WTC11 (cell line): ENCODE data around the gene MRM3.

Experiments
- EMX1 ChIP-seq: fragments of 250-450 bp; sonication (Bioruptor Pico); IDR thresholded peaks from 2 replicates; pipeline ENCODE4 v1.8.0; 2021; ENCODE audit warnings: mild to moderate bottlenecking
- FOXK1 ChIP-seq: sonication (generic); formaldehyde crosslinking; IDR thresholded peaks from 2 replicates; pipeline ENCODE4 v1.8.0; 2022; ENCODE audit warnings: mild to moderate bottlenecking, moderate library complexity, missing genetic modification reagents
- NFYB ChIP-seq: sonication (generic); formaldehyde crosslinking; conservative IDR thresholded peaks from 2 replicates; pipeline ENCODE4 v1.8.0; 2022; ENCODE audit warnings: low read depth, missing genetic modification reagents
- NR2C2 ChIP-seq: sonication (generic); formaldehyde crosslinking; IDR thresholded peaks from 2 replicates; pipeline ENCODE4 v1.8.0; 2022; ENCODE audit warnings: mild to moderate bottlenecking, missing genetic modification reagents
- SP1 ChIP-seq: sonication (generic); formaldehyde crosslinking; conservative IDR thresholded peaks from 2 replicates; pipeline ENCODE4 v1.8.1; 2022; ENCODE audit warnings: missing genetic modification reagents
- TP53 ChIP-seq: sonication (generic); formaldehyde crosslinking; IDR thresholded peaks from 2 replicates; pipeline ENCODE4 v1.8.1; 2023; ENCODE audit warnings: mild to moderate bottlenecking, missing genetic modification reagents
- ZNF263 ChIP-seq: sonication (generic); formaldehyde crosslinking; IDR thresholded peaks from 2 replicates; pipeline ENCODE4 v1.8.1; 2022; ENCODE audit warnings: low read depth, mild to moderate bottlenecking, moderate library complexity, missing genetic modification reagents
- TF ChIP-seq, protein P1 (sequence below): fragments of 200-600 bp; IDR thresholded peaks from 2 replicates; pipeline ENCODE4 v1.8.0; 2022; ENCODE audit warnings: antibody characterized with exemption
- TF ChIP-seq, protein P2 (sequence below): sonication (generic); formaldehyde crosslinking; IDR thresholded peaks from 2 replicates; pipeline ENCODE4 v1.8.0; 2022; ENCODE audit warnings: mild to moderate bottlenecking, missing genetic modification reagents
- TF ChIP-seq, protein P3 (sequence below): sonication (generic); formaldehyde crosslinking; IDR thresholded peaks from 2 replicates; pipeline ENCODE4 v1.8.0; 2022; ENCODE audit warnings: mild to moderate bottlenecking, missing genetic modification reagents
- TF ChIP-seq, protein P4 (sequence below): sonication (generic); formaldehyde crosslinking; IDR thresholded peaks from 2 replicates; pipeline ENCODE4 v1.8.0; 2022; ENCODE audit warnings: mild to moderate bottlenecking, missing genetic modification reagents

DNA sequence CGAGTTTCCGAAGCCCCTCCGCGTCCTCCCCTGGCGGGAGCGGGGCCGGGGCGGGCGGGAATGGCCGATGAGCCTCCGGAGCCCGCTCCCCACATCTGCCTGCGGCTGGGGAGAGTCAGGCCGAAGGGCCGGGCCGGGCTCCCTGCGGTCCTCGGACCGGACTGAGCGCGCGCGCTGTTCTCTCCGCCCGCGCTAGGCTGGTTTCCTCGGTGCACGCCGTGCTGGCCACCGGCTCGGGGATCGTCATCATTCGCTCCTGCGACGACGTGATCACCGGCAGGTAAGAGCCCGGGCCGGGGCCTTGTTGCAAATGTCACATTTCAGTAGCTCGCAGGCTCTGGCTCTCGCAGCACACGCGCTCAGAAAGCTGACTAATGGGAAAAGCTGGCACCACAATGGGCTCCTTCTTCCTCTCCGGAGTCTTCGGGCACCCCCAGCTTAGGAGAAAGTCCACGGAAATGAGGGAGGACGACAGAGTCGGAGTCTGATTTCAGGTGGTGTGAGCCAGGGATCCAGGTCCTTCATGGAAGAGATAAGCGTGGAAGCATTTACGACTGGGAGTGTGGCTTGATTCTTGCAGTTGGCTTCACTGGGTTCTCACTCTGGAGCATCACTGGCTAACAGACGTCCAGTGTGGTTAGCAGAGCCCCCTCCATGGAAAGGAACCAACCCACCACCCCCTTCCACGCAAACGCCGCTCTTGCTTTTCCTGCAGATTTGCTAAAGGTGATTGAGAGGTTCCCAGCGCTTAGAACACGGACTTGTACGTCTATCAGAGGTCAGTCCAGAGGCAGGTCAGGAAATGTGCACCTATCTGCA, 49.0 kb upstream of the MRM3 start:
- TF ChIP-seq, protein P1, sequence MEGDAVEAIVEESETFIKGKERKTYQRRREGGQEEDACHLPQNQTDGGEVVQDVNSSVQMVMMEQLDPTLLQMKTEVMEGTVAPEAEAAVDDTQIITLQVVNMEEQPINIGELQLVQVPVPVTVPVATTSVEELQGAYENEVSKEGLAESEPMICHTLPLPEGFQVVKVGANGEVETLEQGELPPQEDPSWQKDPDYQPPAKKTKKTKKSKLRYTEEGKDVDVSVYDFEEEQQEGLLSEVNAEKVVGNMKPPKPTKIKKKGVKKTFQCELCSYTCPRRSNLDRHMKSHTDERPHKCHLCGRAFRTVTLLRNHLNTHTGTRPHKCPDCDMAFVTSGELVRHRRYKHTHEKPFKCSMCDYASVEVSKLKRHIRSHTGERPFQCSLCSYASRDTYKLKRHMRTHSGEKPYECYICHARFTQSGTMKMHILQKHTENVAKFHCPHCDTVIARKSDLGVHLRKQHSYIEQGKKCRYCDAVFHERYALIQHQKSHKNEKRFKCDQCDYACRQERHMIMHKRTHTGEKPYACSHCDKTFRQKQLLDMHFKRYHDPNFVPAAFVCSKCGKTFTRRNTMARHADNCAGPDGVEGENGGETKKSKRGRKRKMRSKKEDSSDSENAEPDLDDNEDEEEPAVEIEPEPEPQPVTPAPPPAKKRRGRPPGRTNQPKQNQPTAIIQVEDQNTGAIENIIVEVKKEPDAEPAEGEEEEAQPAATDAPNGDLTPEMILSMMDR: no peak
- TF ChIP-seq SP1: no peak
- TF ChIP-seq, protein P2, sequence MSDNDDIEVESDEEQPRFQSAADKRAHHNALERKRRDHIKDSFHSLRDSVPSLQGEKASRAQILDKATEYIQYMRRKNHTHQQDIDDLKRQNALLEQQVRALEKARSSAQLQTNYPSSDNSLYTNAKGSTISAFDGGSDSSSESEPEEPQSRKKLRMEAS (CRISPR knock-in tag): peak; percentile 39; the same call in 1 of the 2 replicates
- no peak for TF ChIP-seq ZNF263 (CRISPR knock-in tag)
- TF ChIP-seq EMX1 (CRISPR knock-in tag): no peak
- TF ChIP-seq NFYB (CRISPR knock-in tag): no peak
- TF ChIP-seq FOXK1: no peak
- TF ChIP-seq, protein P3, sequence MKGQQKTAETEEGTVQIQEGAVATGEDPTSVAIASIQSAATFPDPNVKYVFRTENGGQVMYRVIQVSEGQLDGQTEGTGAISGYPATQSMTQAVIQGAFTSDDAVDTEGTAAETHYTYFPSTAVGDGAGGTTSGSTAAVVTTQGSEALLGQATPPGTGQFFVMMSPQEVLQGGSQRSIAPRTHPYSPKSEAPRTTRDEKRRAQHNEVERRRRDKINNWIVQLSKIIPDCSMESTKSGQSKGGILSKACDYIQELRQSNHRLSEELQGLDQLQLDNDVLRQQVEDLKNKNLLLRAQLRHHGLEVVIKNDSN (CRISPR knock-in tag): no peak
- TF ChIP-seq, protein P4, sequence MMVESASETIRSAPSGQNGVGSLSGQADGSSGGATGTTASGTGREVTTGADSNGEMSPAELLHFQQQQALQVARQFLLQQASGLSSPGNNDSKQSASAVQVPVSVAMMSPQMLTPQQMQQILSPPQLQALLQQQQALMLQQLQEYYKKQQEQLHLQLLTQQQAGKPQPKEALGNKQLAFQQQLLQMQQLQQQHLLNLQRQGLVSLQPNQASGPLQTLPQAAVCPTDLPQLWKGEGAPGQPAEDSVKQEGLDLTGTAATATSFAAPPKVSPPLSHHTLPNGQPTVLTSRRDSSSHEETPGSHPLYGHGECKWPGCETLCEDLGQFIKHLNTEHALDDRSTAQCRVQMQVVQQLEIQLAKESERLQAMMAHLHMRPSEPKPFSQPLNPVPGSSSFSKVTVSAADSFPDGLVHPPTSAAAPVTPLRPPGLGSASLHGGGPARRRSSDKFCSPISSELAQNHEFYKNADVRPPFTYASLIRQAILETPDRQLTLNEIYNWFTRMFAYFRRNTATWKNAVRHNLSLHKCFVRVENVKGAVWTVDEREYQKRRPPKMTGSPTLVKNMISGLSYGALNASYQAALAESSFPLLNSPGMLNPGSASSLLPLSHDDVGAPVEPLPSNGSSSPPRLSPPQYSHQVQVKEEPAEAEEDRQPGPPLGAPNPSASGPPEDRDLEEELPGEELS (CRISPR knock-in tag): no peak
- TF ChIP-seq TP53 (CRISPR knock-in tag): no peak
- TF ChIP-seq NR2C2 (CRISPR knock-in tag): no peak
